Measurements from ENCODE around the gene PRR7. TPM values are rescaled to one million over a fixed set of nuclear protein-coding genes. Genes with fewer than 3 reads are reported as not detected.
A peak's percentile ranks its signal among the peaks of the same experiment; 100 is the strongest.

The PRR7 gene
- polyA plus RNA-seq, 4 donors: 0.86 to 3.7 (median 2.0) TPM

DNA sequence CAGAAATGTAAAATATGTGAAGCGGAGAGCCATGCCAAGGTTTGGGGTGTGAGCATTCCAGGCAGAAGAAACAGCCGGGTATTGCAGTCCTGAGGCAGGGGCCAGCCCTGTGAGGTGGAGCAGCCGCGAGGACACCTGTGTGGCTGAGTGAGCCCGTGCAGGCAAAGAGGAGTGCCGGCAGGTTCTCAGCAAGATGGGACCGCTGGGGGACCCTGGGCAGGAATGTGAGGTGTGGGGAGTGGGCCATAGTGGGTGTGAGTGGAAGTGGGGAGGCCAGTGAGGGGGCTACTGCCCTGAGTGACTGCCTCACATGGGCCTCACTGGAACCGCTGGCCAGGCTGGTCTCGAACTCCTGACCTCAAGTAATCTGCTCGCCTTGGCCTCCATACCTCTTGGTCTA is 8.1 kb upstream of the PRR7 start:
- DNase-seq (no peak), FAIRE-seq (no peak)
- H3K27me3 ChIP-seq (ENCODE audit: control insufficient read depth in 3 of 3, insufficient read depth in 3 of 3, low read length in 3 of 3): no peaks in the 10 kb centered on the region
- H3K4me1 ChIP-seq (ENCODE audit: control insufficient read depth in 3 of 3, insufficient read depth in 2 of 3, low read depth in 1 of 3, low read length in 2 of 3): no peaks in the 10 kb centered on the region
- no peak overlapping the region for H3K27ac ChIP-seq (ENCODE audit: low read depth in 1 of 3, low read length in 2 of 3)
- H3K9me3 ChIP-seq (ENCODE audit: control insufficient read depth in 2 of 2, insufficient read depth in 1 of 2, low read depth in 1 of 2, low read length in 1 of 2): no peaks in the 10 kb centered on the region
- WGBS, 3 donors: 92 to 96% (median 94%) methylated on average over 8 to 10 of the region's 10 CpGs
- H3K36me3 ChIP-seq (ENCODE audit: control insufficient read depth in 3 of 3, insufficient read depth in 2 of 3, low read depth in 1 of 3, low read length in 3 of 3): peaks cover 14 to 84% (median 20%) of the 10 kb centered on the region in 3 donors
- H3K4me3 ChIP-seq (ENCODE audit: low read depth in 1 of 3, low read length in 3 of 3): no peak overlapping the region

DNA sequence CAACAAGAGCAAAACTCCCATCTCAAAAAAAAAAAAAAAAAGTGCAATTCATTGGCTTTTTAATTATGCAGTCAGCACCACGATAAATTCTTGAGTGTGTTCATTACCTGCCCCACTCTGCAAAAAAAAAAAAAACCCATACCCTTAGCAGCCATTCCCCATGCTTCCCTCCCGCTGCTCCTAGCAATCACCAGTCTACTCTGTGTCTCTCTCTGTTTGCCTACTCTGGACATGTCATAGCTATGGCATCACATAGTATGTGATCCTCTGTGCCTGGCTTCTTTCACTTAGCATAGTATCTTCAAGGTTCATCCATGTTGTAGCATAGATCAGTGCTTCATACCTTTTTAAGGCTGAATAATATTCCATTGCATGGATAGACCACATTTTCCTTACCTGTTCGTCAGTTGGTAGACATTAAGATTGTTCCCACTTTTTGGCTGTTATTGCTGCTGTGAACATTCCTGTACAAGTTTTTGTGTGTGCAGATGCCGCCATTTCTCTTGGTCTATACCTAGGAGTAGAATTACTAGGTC is 7.0 kb upstream of the PRR7 start:
- FAIRE-seq: no peak
- no peak for DNase-seq
- H3K36me3 ChIP-seq (ENCODE audit: control insufficient read depth in 3 of 3, insufficient read depth in 2 of 3, low read depth in 1 of 3, low read length in 3 of 3): peaks cover 13 to 76% (median 20%) of the 10 kb centered on the region in 3 donors
- 95 to 99% (median 95%) methylated on average over 4 of the region's 4 CpGs for WGBS, 3 donors
- H3K27me3 ChIP-seq (ENCODE audit: control insufficient read depth in 3 of 3, insufficient read depth in 3 of 3, low read length in 3 of 3): no peaks in the 10 kb centered on the region
- no peaks in the 10 kb centered on the region for H3K9me3 ChIP-seq (ENCODE audit: control insufficient read depth in 2 of 2, insufficient read depth in 1 of 2, low read depth in 1 of 2, low read length in 1 of 2)
- H3K27ac ChIP-seq (ENCODE audit: low read depth in 1 of 3, low read length in 2 of 3): no peak overlapping the region
- no peak overlapping the region for H3K4me3 ChIP-seq (ENCODE audit: low read depth in 1 of 3, low read length in 3 of 3)
- H3K4me1 ChIP-seq (ENCODE audit: control insufficient read depth in 3 of 3, insufficient read depth in 2 of 3, low read depth in 1 of 3, low read length in 2 of 3): no peaks in the 10 kb centered on the region

DNA sequence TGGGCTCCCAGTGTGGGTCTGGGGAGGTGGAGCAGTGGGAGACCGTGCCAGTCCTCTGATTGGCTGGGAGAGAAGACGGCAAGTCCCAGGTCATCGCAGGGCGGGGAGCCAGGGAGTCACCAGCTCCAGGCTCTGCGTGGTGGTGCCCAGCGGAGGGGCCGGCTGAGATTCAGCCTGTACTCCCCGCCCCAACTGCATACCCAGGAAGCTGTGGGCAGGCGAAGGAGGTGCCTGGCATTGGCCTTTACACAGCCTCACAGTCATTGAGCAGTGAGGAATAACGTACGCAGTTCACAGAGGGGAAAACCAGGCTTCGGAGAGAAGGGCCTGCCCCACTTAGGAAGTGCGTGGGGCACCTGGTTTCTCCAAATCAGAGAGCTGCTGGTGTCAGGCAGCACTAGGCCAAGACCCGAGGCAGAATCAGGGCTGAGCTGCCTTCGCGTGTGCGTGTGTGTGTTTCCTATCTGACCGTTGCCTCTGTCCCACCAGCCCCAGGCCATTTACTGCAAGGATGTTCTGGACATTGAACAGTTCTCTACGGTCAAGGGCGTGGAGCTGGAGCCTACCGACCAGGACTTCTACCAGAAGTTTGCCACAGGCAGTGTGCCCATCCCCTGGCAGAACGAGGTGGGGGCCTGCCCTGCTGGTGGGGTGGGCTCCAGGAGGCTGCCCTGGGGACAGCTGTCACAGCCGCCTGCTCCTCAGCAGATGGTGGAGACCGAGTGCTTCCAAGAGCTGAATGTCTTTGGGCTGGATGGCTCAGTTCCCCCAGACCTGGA is 6.2 kb upstream of the PRR7 start:
- WGBS, 3 donors: 88 to 93% (median 88%) methylated on average over 24 of the region's 24 CpGs
- no peak for FAIRE-seq
- H3K36me3 ChIP-seq (ENCODE audit: control insufficient read depth in 3 of 3, insufficient read depth in 2 of 3, low read depth in 1 of 3, low read length in 3 of 3): peaks cover 13 to 68% (median 15%) of the 10 kb centered on the region in 3 donors

DNA sequence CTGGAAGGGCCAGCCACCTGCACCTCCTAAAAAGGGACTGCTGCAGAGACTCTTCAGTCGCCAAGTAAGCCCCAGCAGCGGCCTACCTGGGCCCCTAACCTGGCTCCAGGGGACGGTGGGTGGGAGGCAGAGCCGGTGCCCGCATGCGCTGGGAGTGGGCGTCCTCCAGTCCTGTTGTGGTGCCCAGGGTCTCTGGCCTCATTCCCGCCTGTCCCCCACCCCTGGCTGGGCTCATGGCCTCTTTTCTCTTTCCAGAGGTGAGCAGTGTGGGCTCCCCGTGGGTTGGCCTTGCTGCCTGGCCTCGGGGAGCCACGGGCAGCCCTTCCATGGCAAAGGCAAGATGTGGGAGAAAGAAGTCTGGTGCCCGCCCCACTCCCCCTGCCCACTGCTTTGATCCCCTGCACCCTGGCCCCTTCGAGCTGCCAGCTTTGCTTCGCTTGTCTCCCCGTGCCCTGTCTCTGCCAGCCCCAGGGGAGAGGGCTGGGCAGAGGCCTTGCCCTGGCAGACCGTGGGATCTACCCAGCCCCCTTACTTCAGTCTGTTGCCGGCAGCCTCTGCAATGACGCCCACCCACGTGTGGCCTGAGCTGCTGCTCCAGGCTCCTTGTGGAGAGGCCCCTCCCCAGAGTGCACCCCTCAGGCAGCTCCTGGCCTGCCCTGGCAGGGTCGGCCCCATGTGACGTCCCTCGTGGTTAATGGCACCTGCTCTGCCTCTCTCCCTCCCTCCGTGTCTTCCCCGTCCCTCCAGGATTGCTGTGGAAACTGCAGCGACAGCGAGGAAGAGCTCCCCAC is 5.4 kb upstream of the PRR7 start:
- no peak overlapping the region for H3K4me3 ChIP-seq (ENCODE audit: low read depth in 1 of 3, low read length in 3 of 3)
- 88 to 91% (median 90%) methylated on average over 25 to 26 of the region's 26 CpGs for WGBS, 3 donors
- H3K27ac ChIP-seq (ENCODE audit: low read depth in 1 of 3, low read length in 2 of 3): no peak overlapping the region
- peaks cover 0 to 4% (median 1%) of the 10 kb centered on the region in 3 donors for H3K4me1 ChIP-seq (ENCODE audit: control insufficient read depth in 3 of 3, insufficient read depth in 2 of 3, low read depth in 1 of 3, low read length in 2 of 3)
- FAIRE-seq (no peak), DNase-seq (no peak)
- H3K9me3 ChIP-seq (ENCODE audit: control insufficient read depth in 2 of 2, insufficient read depth in 1 of 2, low read depth in 1 of 2, low read length in 1 of 2): no peaks in the 10 kb centered on the region
- peaks cover 0 to 12% (median 0%) of the 10 kb centered on the region in 3 donors for H3K27me3 ChIP-seq (ENCODE audit: control insufficient read depth in 3 of 3, insufficient read depth in 3 of 3, low read length in 3 of 3)
- peaks cover 10 to 60% (median 15%) of the 10 kb centered on the region in 3 donors for H3K36me3 ChIP-seq (ENCODE audit: control insufficient read depth in 3 of 3, insufficient read depth in 2 of 3, low read depth in 1 of 3, low read length in 3 of 3)

More for the DNA sequence above, 6.2 kb upstream of the PRR7 start:
- Histone ChIP-seq H3K27ac (ENCODE audit: low read depth in 1 of 3, low read length in 2 of 3) (no peak overlapping the region), H3K4me3 (ENCODE audit: low read depth in 1 of 3, low read length in 3 of 3) (no peak overlapping the region), H3K9me3 (ENCODE audit: control insufficient read depth in 2 of 2, insufficient read depth in 1 of 2, low read depth in 1 of 2, low read length in 1 of 2) (no peaks in the 10 kb centered on the region), H3K27me3 (ENCODE audit: control insufficient read depth in 3 of 3, insufficient read depth in 3 of 3, low read length in 3 of 3) (peaks cover 0 to 4% (median 0%) of the 10 kb centered on the region in 3 donors), H3K4me1 (ENCODE audit: control insufficient read depth in 3 of 3, insufficient read depth in 2 of 3, low read depth in 1 of 3, low read length in 2 of 3) (no peaks in the 10 kb centered on the region)
- no peak for DNase-seq

DNA sequence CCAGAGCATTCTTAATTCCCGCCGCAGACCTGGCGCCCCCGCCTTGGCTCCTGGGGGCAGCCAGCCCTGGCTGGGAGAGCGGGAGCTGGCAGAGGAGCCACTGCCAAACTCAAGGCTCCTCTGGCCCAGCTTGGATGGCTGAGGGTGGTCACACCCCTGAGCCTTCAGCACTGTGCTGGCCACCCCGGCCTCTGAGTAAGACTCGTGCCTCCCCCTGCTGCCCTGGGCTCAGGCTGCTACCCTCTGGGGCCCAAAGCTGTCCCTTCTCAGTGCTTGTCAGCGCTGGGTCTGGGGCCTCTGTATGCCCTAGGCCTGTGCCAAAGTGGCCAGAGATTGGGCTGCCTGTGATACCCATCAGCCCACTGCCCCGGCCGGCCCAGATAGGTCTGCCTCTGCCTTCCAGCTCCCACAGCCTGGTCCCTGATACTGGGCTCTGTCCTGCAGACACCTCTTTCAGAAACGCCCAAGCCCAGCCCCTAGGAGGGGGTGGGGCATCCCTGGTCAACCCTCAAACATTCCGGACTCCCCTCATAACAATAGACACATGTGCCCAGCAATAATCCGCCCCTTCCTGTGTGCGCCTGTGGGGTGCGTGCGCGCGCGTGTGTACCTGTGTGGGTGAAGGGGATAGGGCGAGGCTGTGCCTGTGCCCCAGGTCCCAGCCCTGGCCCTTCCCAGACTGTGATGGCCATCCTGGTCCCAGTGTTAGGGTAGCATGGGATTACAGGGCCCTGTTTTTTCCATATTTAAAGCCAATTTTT is 4.4 kb upstream of the PRR7 start:
- FAIRE-seq: no peak
- Histone ChIP-seq H3K9me3 (ENCODE audit: control insufficient read depth in 2 of 2, insufficient read depth in 1 of 2, low read depth in 1 of 2, low read length in 1 of 2) (no peaks in the 10 kb centered on the region), H3K27ac (ENCODE audit: low read depth in 1 of 3, low read length in 2 of 3) (no peak overlapping the region), H3K27me3 (ENCODE audit: control insufficient read depth in 3 of 3, insufficient read depth in 3 of 3, low read length in 3 of 3) (peaks cover 0 to 15% (median 0%) of the 10 kb centered on the region in 3 donors), H3K4me3 (ENCODE audit: low read depth in 1 of 3, low read length in 3 of 3) (no peak overlapping the region), H3K36me3 (ENCODE audit: control insufficient read depth in 3 of 3, insufficient read depth in 2 of 3, low read depth in 1 of 3, low read length in 3 of 3) (peaks cover 7 to 51% (median 15%) of the 10 kb centered on the region in 3 donors), H3K4me1 (ENCODE audit: control insufficient read depth in 3 of 3, insufficient read depth in 2 of 3, low read depth in 1 of 3, low read length in 2 of 3) (peaks cover 0 to 7% (median 2%) of the 10 kb centered on the region in 3 donors)
- DNase-seq: no peak
- WGBS, 3 donors: 88 to 94% (median 91%) methylated on average over 20 of the region's 20 CpGs

DNA sequence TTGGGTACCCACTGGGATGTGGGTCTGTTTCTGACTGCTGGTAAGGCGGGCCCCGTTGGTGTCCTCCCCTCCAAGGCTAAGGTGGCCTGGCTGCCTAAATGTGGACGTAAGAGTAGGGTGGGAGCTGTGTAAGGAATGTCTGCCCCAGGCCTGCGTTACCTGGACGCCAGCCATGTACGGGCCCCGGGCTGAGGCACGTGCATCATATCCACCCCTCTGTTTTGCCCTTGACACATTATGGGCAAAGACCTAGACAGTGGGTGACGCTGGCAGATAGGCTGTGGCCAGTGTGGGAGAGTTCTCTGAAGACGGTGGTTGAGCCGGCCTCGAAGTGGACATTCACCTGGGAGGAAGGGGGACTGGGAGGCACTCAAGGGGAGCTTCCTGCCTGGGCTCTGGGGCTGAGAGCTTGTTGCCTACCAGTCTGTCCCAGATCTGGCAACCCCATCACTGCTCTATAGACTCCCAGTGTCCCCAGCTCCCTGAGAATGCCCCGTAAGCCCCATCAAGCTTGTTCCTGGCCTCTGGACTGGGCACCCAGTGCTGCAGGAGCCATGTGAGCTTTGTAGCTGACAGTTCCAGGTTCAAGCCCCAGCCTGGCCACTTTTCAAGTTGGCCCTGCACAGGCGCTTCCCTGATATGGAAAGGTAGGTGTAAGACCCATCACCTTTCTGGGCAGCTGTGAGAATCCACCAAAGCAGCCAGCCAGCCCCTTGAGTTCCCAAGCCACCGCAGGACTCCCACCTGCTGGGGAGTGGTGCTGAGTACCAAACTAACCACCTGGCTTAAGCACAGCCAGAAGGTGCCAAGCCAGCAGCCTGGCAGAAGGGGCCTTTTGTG is 3.2 kb upstream of the PRR7 start:
- Histone ChIP-seq H3K4me3 (ENCODE audit: low read depth in 1 of 3, low read length in 3 of 3) (no peak overlapping the region), H3K9me3 (ENCODE audit: control insufficient read depth in 2 of 2, insufficient read depth in 1 of 2, low read depth in 1 of 2, low read length in 1 of 2) (no peaks in the 10 kb centered on the region), H3K36me3 (ENCODE audit: control insufficient read depth in 3 of 3, insufficient read depth in 2 of 3, low read depth in 1 of 3, low read length in 3 of 3) (peaks cover 6 to 42% (median 12%) of the 10 kb centered on the region in 3 donors), H3K27me3 (ENCODE audit: control insufficient read depth in 3 of 3, insufficient read depth in 3 of 3, low read length in 3 of 3) (peaks cover 0 to 25% (median 0%) of the 10 kb centered on the region in 3 donors), H3K4me1 (ENCODE audit: control insufficient read depth in 3 of 3, insufficient read depth in 2 of 3, low read depth in 1 of 3, low read length in 2 of 3) (peaks cover 0 to 14% (median 2%) of the 10 kb centered on the region in 3 donors), H3K27ac (ENCODE audit: low read depth in 1 of 3, low read length in 2 of 3) (no peak overlapping the region)
- no peak for FAIRE-seq
- WGBS, 3 donors: 66 to 83% (median 79%) methylated on average over 15 of the region's 15 CpGs
- DNase-seq: no peak

DNA sequence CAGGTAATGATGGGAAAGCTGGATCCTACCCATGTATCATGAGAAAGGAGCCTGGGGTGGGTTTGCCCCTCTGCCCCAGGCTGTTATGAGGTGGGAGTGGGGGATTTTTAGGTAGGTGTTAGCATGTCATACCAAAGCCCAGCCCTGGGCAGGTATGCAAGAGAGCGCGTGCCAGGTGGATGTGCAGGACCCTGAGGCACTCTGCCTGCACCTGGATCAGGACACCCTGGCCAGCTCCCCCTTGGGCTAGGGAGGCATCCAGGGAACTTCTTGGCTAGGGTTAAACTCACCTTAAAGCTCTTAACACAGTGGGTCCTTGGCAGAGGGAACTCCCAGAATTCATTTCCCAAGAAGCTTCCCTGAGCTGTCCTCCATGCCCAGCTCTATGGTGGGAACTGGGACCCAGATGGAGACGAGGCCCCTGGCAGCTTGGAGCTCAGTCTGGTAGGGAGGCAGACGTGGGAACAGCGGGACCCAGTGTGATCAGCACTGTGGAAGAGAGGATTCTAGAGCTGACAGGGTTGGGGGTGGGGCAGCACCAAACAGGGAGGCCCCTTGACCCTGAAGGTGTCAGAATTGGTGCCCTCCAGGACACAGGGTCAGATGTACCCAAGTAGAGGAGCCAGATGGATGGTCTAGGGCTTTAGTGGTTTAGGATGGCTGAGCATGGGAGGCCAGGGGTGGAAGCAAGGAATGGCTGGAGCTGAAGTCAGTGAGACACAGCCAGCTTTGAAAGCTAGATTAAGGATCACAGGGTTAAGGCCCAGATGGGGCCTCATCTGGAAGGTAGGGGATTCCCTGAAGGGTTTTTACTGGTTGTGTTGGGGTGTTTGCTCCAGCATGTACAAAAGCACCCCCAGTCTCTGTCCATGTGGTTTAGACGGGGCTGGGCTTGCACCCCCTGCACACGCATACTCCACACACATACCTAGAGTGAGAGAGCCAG is 2.2 kb upstream of the PRR7 start:
- no peaks in the 10 kb centered on the region for H3K9me3 ChIP-seq (ENCODE audit: control insufficient read depth in 2 of 2, insufficient read depth in 1 of 2, low read depth in 1 of 2, low read length in 1 of 2)
- peak overlapping the region in 1 of 3 donors; percentile 12 for H3K27ac ChIP-seq (ENCODE audit: low read depth in 1 of 3, low read length in 2 of 3)
- H3K4me3 ChIP-seq (ENCODE audit: low read depth in 1 of 3, low read length in 3 of 3): no peak overlapping the region
- FAIRE-seq (no peak), DNase-seq (no peak)
- H3K4me1 ChIP-seq (ENCODE audit: control insufficient read depth in 3 of 3, insufficient read depth in 2 of 3, low read depth in 1 of 3, low read length in 2 of 3): peaks cover 0 to 14% (median 2%) of the 10 kb centered on the region in 3 donors
- 45 to 61% (median 52%) methylated on average over 7 of the region's 7 CpGs for WGBS, 3 donors
- H3K36me3 ChIP-seq (ENCODE audit: control insufficient read depth in 3 of 3, insufficient read depth in 2 of 3, low read depth in 1 of 3, low read length in 3 of 3): peaks cover 6 to 36% (median 6%) of the 10 kb centered on the region in 3 donors
- peaks cover 0 to 34% (median 0%) of the 10 kb centered on the region in 3 donors for H3K27me3 ChIP-seq (ENCODE audit: control insufficient read depth in 3 of 3, insufficient read depth in 3 of 3, low read length in 3 of 3)

All from small intestine (tissue), 7 donors.